T-helper 1 cell treated with Interleukin-12 subunit alpha and Interleukin-12 subunit beta and Interleukin-4 antibody, amounts not matched to agents 30 μg/mL and 1 μg/mL, for 36 hours (primary cell): ENCODE measurements around the gene BRD9.
A peak's percentile ranks its signal among the peaks of the same experiment; 100 is the strongest.

Experiments used
- H3K27ac Mint-ChIP-seq: one replicate; pipeline ENCODE4 v1.8.0; 2021; ENCODE audit warnings: mild to moderate bottlenecking, mixed read lengths
- H3K27me3 Mint-ChIP-seq: one replicate; pipeline ENCODE4 v1.8.0; 2021; ENCODE audit warnings: low read depth, mixed read lengths
- H3K36me3 Mint-ChIP-seq: one replicate; pipeline ENCODE4 v1.8.0; 2021; ENCODE audit warnings: low read depth, mixed read lengths
- H3K4me1 Mint-ChIP-seq: one replicate; pipeline ENCODE4 v1.8.0; 2021; ENCODE audit warnings: low read depth, mixed read lengths
- H3K4me3 Mint-ChIP-seq: one replicate; pipeline ENCODE4 v1.8.0; 2021; ENCODE audit warnings: mild to moderate bottlenecking, moderate library complexity, mixed read lengths
- H3K9me3 Mint-ChIP-seq: one replicate; pipeline ENCODE4 v1.8.0; 2021; ENCODE audit warnings: mixed read lengths

The BRD9 gene

GRCh38 chr5:865771-866170 is 26.8 kb downstream of the BRD9 start:
- no peak overlapping the region for H3K27ac Mint-ChIP-seq
- peaks cover 31% of the 10 kb centered on the region for H3K36me3 Mint-ChIP-seq
- no peaks in the 10 kb centered on the region for H3K27me3 Mint-ChIP-seq
- H3K9me3 Mint-ChIP-seq, result no peaks in the 10 kb centered on the region
- H3K4me1 Mint-ChIP-seq, result no peaks in the 10 kb centered on the region
- no peak overlapping the region for H3K4me3 Mint-ChIP-seq

- no peak overlapping the region for H3K4me3 Mint-ChIP-seq
- H3K4me1 Mint-ChIP-seq, result no peaks in the 10 kb centered on the region
- H3K27ac Mint-ChIP-seq, result no peak overlapping the region
- no peaks in the 10 kb centered on the region for H3K9me3 Mint-ChIP-seq
- H3K27me3 Mint-ChIP-seq, result no peaks in the 10 kb centered on the region
- H3K36me3 Mint-ChIP-seq, result peaks cover 29% of the 10 kb centered on the region
These were observed 27.5 kb downstream of the BRD9 start for GRCh38 chr5:865168-865521.

- Mint-ChIP-seq H3K4me3 (no peak overlapping the region), H3K27me3 (no peaks in the 10 kb centered on the region), H3K27ac (no peak overlapping the region), H3K36me3 (peaks cover 26% of the 10 kb centered on the region), H3K9me3 (no peaks in the 10 kb centered on the region), H3K4me1 (no peaks in the 10 kb centered on the region)
These were observed 28.0 kb downstream of the BRD9 start for GRCh38 chr5:864492-865167.

GRCh38 chr5:863244-863805 is 29.3 kb downstream of the BRD9 start:
- H3K27me3 Mint-ChIP-seq, result no peaks in the 10 kb centered on the region
- H3K9me3 Mint-ChIP-seq, result no peaks in the 10 kb centered on the region
- H3K27ac Mint-ChIP-seq, result no peak overlapping the region
- no peak overlapping the region for H3K4me3 Mint-ChIP-seq
- no peaks in the 10 kb centered on the region for H3K4me1 Mint-ChIP-seq
- peaks cover 18% of the 10 kb centered on the region for H3K36me3 Mint-ChIP-seq

- Mint-ChIP-seq H3K27me3 (no peaks in the 10 kb centered on the region), H3K36me3 (peaks cover 12% of the 10 kb centered on the region), H3K9me3 (no peaks in the 10 kb centered on the region), H3K27ac (no peak overlapping the region), H3K4me1 (no peaks in the 10 kb centered on the region), H3K4me3 (no peak overlapping the region)
These were observed 30.0 kb downstream of the BRD9 start for GRCh38 chr5:862367-863243.

- Mint-ChIP-seq H3K27ac (no peak overlapping the region), H3K4me1 (no peaks in the 10 kb centered on the region), H3K36me3 (peaks cover 11% of the 10 kb centered on the region), H3K9me3 (no peaks in the 10 kb centered on the region), H3K27me3 (no peaks in the 10 kb centered on the region), H3K4me3 (no peak overlapping the region)
These were observed 30.9 kb downstream of the BRD9 start for GRCh38 chr5:861442-862366.

GRCh38 chr5:860506-861150 is 32.0 kb downstream of the BRD9 start:
- Mint-ChIP-seq H3K27me3 (no peaks in the 10 kb centered on the region), H3K36me3 (peaks cover 4% of the 10 kb centered on the region), H3K4me1 (no peaks in the 10 kb centered on the region), H3K27ac (peak overlapping the region; percentile 4), H3K9me3 (no peaks in the 10 kb centered on the region), H3K4me3 (no peak overlapping the region)

- Mint-ChIP-seq H3K9me3 (no peaks in the 10 kb centered on the region), H3K36me3 (peaks cover 4% of the 10 kb centered on the region), H3K4me3 (no peak overlapping the region), H3K27ac (no peak overlapping the region), H3K4me1 (no peaks in the 10 kb centered on the region), H3K27me3 (no peaks in the 10 kb centered on the region)
These were observed 32.8 kb downstream of the BRD9 start for GRCh38 chr5:859798-860296.

GRCh38 chr5:859391-859790 is 33.2 kb downstream of the BRD9 start:
- Mint-ChIP-seq H3K27ac (no peak overlapping the region), H3K27me3 (no peaks in the 10 kb centered on the region), H3K9me3 (no peaks in the 10 kb centered on the region), H3K4me3 (no peak overlapping the region), H3K36me3 (peaks cover 4% of the 10 kb centered on the region), H3K4me1 (no peaks in the 10 kb centered on the region)

GRCh38 chr5:858726-859125 is 33.9 kb downstream of the BRD9 start:
- Mint-ChIP-seq H3K36me3 (no peaks in the 10 kb centered on the region), H3K4me3 (no peak overlapping the region), H3K4me1 (no peaks in the 10 kb centered on the region), H3K27me3 (no peaks in the 10 kb centered on the region), H3K9me3 (no peaks in the 10 kb centered on the region), H3K27ac (no peak overlapping the region)

- no peaks in the 10 kb centered on the region for H3K36me3 Mint-ChIP-seq
- no peak overlapping the region for H3K4me3 Mint-ChIP-seq
- H3K27me3 Mint-ChIP-seq, result no peaks in the 10 kb centered on the region
- no peaks in the 10 kb centered on the region for H3K4me1 Mint-ChIP-seq
- H3K9me3 Mint-ChIP-seq, result no peaks in the 10 kb centered on the region
- no peak overlapping the region for H3K27ac Mint-ChIP-seq
These were observed 35.8 kb downstream of the BRD9 start for GRCh38 chr5:856531-857425.

- no peak overlapping the region for H3K4me3 Mint-ChIP-seq
- H3K27me3 Mint-ChIP-seq, result no peaks in the 10 kb centered on the region
- no peaks in the 10 kb centered on the region for H3K4me1 Mint-ChIP-seq
- H3K9me3 Mint-ChIP-seq, result no peaks in the 10 kb centered on the region
- H3K27ac Mint-ChIP-seq, result no peak overlapping the region
- no peaks in the 10 kb centered on the region for H3K36me3 Mint-ChIP-seq
These were observed 36.6 kb downstream of the BRD9 start for GRCh38 chr5:855771-856530.
